ENCODE results near the gene DKK2.

- TF ChIP-seq, protein P1, sequence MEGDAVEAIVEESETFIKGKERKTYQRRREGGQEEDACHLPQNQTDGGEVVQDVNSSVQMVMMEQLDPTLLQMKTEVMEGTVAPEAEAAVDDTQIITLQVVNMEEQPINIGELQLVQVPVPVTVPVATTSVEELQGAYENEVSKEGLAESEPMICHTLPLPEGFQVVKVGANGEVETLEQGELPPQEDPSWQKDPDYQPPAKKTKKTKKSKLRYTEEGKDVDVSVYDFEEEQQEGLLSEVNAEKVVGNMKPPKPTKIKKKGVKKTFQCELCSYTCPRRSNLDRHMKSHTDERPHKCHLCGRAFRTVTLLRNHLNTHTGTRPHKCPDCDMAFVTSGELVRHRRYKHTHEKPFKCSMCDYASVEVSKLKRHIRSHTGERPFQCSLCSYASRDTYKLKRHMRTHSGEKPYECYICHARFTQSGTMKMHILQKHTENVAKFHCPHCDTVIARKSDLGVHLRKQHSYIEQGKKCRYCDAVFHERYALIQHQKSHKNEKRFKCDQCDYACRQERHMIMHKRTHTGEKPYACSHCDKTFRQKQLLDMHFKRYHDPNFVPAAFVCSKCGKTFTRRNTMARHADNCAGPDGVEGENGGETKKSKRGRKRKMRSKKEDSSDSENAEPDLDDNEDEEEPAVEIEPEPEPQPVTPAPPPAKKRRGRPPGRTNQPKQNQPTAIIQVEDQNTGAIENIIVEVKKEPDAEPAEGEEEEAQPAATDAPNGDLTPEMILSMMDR (IDR thresholded peaks at IDR 0.05): no peak
- no peak for TF ChIP-seq POLR2AphosphoS5 (IDR thresholded peaks at IDR 0.05; ENCODE audit: low read depth, low read length)
- no peak for TF ChIP-seq EZH2phosphoT487 (IDR thresholded peaks at IDR 0.05; ENCODE audit: borderline replicate concordance, low read depth)
- no peak for TF ChIP-seq EP300 (IDR thresholded peaks at IDR 0.05; ENCODE audit: borderline replicate concordance in 1 of 2, low read depth in 1 of 2, low read length in 1 of 2)
Measured at GRCh38 chr4:107018344-107018735, 17.8 kb downstream of the DKK2 start.
